Vagina (tissue), 2 donors: Measurements from ENCODE around the gene TTC39C. TPM values are rescaled to one million over a fixed set of nuclear protein-coding genes. Genes with fewer than 3 reads are reported as not detected.

Experiments used
- DNase-seq, 2 donors: peaks; one replicate each; pipeline ENCODE4 v3.0.0-alpha.2; 2017; ENCODE audit errors: extremely low spot score in 2 of 2
- H3K27ac ChIP-seq: fragments of 200-600 bp; sonication (generic); one replicate; pipeline ENCODE4 v1.5.1; 2019
- H3K27me3 ChIP-seq: fragments of 200-600 bp; sonication (generic); one replicate; pipeline ENCODE4 v1.5.1; 2019
- H3K36me3 ChIP-seq, 2 donors: fragments of 200-600 bp; sonication (generic); one replicate each; pipeline ENCODE4 v1.5.1; 2017 to 2019
- H3K4me1 ChIP-seq: fragments of 200-600 bp; sonication (generic); one replicate; pipeline ENCODE4 v1.5.1; 2019
- H3K4me3 ChIP-seq, 2 donors: fragments of 200-600 bp; sonication (generic); 1 replicate in 1 of 2; 2 replicates in 1 of 2; pipeline ENCODE4 v1.5.1; 2016 to 2019
- H3K9me3 ChIP-seq: fragments of 200-600 bp; sonication (generic); one replicate; pipeline ENCODE4 v1.5.1; 2019
- POLR2A ChIP-seq, 2 donors: fragments of 450-650 bp; IDR thresholded peaks; one replicate each; pipeline ENCODE4 v1.6.1; 2017; ENCODE audit warnings: antibody characterized with exemption in 2 of 2, mild to moderate bottlenecking in 2 of 2, moderate library complexity in 2 of 2
- POLR2AphosphoS5 ChIP-seq, 2 donors: sonication (generic); formaldehyde crosslinking; IDR thresholded peaks; one replicate each; pipeline ENCODE4 v1.9.0; 2017; ENCODE audit warnings: antibody characterized with exemption in 2 of 2, mild to moderate bottlenecking in 2 of 2, low read depth in 1 of 2; ENCODE audit not compliant: insufficient read depth in 1 of 2
- intact Hi-C: fragments of 100-400 bp; cut with DNase I; formaldehyde crosslinking; loops from one replicate; pipeline ENCODE4 v1.15.1; 2023
- total RNA-seq: library from RNA; depleted of rRNA; stranded (reverse); fragments of >200 nt; gene quantifications from one replicate; pipeline ENCODE4 v1.2.3, GENCODE V29; 2016
- TF ChIP-seq, protein P1 (sequence below), 3 experiments: fragments of 450-650 bp in 2 of 3; fragments of 200-600 bp in 1 of 3; sonication (generic) in 1 of 3; IDR thresholded peaks; one replicate each; pipeline ENCODE4 v1.5.1; 2017 to 2019; ENCODE audit warnings: antibody characterized with exemption in 3 of 3, mild to moderate bottlenecking in 2 of 3, moderate library complexity in 2 of 3

The TTC39C gene
- total RNA-seq, 1 donor from 2014 or later: 42.5 TPM

DNA sequence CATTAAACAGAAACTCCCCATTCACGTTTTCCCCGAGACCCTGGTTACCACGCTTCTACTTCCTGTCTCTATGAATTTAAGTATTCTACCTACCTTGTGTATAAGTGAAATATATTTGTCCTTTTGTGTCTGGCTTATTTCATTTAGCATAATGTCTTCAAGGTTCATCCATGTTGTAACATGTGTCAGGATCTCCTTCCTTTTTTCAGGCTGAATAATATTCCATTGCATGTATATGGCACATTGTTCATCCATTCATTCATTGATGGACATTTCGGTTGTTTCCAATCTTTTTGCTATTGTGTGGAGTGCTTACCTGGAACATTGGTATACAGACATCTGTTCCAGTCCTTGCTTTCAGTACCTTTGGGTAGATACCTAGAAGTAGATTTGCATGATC is 106.1 kb downstream of the TTC39C start:
- Histone ChIP-seq H3K4me1 (no peaks in the 10 kb centered on the region), H3K27ac (no peak overlapping the region), H3K36me3 (peaks cover 0 to 1% of the 10 kb centered on the region in 2 donors), H3K9me3 (no peaks in the 10 kb centered on the region), H3K27me3 (no peaks in the 10 kb centered on the region), H3K4me3 (no peak overlapping the region)
- DNase-seq: no peak
- intact Hi-C loops: loop anchor here (10.0 kb wide), 1 partner anchor 186 kb away; no protein-coding TSS in a partner anchor
- TF ChIP-seq POLR2A (IDR thresholded peaks at IDR 0.05) (no peak), POLR2AphosphoS5 (IDR thresholded peaks at IDR 0.05; ENCODE audit: insufficient read depth in 1 of 2, low read depth in 1 of 2) (no peak)
- TF ChIP-seq, protein P1, sequence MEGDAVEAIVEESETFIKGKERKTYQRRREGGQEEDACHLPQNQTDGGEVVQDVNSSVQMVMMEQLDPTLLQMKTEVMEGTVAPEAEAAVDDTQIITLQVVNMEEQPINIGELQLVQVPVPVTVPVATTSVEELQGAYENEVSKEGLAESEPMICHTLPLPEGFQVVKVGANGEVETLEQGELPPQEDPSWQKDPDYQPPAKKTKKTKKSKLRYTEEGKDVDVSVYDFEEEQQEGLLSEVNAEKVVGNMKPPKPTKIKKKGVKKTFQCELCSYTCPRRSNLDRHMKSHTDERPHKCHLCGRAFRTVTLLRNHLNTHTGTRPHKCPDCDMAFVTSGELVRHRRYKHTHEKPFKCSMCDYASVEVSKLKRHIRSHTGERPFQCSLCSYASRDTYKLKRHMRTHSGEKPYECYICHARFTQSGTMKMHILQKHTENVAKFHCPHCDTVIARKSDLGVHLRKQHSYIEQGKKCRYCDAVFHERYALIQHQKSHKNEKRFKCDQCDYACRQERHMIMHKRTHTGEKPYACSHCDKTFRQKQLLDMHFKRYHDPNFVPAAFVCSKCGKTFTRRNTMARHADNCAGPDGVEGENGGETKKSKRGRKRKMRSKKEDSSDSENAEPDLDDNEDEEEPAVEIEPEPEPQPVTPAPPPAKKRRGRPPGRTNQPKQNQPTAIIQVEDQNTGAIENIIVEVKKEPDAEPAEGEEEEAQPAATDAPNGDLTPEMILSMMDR (IDR thresholded peaks at IDR 0.05): no peak

DNA sequence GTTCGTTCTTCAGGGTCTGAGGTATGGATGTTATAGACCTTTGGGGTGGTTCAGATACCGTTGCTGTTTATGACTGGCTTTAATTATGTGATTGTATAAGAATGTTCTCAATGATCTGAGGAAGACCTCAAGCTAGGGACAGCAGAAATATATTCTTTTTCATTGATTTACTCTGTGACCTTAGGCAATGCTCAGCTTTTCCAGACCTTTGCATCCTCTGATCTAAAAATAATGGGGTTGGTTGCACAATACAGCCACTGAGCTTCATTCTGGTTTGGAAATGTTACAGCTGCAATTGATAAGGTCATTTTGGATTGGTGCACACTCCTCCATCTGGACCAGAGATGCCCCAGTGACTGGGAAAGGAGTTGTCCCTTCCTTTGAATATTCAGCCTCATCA is 107.1 kb downstream of the TTC39C start:
- Histone ChIP-seq H3K27ac (no peak overlapping the region), H3K9me3 (no peaks in the 10 kb centered on the region), H3K36me3 (peaks cover 0 to 8% of the 10 kb centered on the region in 2 donors), H3K4me1 (no peaks in the 10 kb centered on the region), H3K4me3 (no peak overlapping the region), H3K27me3 (no peaks in the 10 kb centered on the region)
- no peak for DNase-seq
- TF ChIP-seq, protein P1 (IDR thresholded peaks at IDR 0.05): no peak
- TF ChIP-seq POLR2AphosphoS5 (IDR thresholded peaks at IDR 0.05; ENCODE audit: insufficient read depth in 1 of 2, low read depth in 1 of 2) (no peak), POLR2A (IDR thresholded peaks at IDR 0.05) (no peak)
- intact Hi-C loops: loop anchor here (10.0 kb wide), 1 partner anchor 187 kb away; no protein-coding TSS in a partner anchor

DNA sequence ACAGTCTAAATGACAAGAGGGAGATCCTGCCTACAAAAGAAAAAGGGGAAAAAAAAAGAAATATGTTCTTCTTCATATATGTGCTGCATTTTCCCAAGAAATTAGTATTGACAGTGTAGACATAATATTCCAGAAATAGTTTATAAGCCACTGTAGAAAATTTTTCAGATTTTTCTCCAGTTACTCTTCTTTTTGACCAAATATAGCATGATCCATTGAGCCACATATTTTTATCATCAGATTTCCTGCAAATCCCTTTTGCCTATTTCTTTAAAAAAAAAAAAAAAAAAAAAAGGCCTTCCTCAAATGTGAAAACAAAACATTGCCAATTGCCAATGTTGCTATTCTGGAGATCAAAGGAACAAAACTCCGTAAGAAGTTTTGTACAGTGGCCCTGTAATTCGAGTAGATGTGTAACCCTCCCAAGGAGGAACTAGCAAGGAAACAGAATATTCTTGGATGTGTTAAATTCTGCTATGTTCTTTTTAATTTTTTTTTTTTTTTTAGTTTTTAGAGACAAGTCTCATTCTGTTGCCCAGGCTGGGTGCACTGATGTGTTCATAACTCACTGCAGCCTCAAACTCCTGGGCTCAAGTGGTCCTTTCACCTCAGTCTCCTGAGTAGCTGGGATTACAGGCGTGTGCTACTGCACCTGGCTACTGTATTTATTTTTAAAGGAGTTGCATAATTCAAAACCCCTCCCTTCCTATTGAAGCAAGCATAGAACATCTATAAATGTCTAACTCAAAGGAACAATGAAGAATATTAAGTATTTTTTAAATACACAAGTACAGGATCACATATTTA is 111.8 kb downstream of the TTC39C start:
- TF ChIP-seq, protein P1 (IDR thresholded peaks at IDR 0.05): no peak
- TF ChIP-seq POLR2A (IDR thresholded peaks at IDR 0.05) (no peak), POLR2AphosphoS5 (IDR thresholded peaks at IDR 0.05; ENCODE audit: insufficient read depth in 1 of 2, low read depth in 1 of 2) (no peak)
- no peaks in the 10 kb centered on the region for H3K27me3 ChIP-seq
- intact Hi-C loops: loop anchor here (10.0 kb wide), 1 partner anchor 192 kb away; no protein-coding TSS in a partner anchor
- DNase-seq: no peak
- H3K27ac ChIP-seq: no peak overlapping the region
- peaks cover 0 to 25% of the 10 kb centered on the region in 2 donors for H3K36me3 ChIP-seq
- H3K4me1 ChIP-seq: no peaks in the 10 kb centered on the region
- no peaks in the 10 kb centered on the region for H3K9me3 ChIP-seq
- no peak overlapping the region for H3K4me3 ChIP-seq

DNA sequence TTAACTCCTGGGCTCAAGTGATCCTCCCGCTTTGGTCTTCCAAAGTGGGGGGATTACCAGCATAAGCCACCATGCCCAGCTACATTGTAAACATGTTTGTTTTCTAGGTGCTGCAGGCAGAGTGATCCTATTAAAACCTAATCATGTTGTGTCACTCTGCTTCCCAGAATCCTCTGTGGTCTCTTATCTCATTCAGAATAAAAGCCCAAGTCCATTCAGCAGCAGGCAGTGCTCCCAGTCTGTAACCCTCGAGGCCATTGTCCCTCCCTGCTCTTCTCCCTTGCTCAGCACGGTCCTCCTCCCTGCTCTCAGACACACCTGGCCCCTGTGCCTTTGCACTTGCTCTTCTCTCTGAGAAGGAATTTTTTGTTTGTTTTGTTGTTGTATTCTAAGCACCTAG is 113.2 kb downstream of the TTC39C start:
- H3K27ac ChIP-seq: no peak overlapping the region
- peaks cover 0 to 25% of the 10 kb centered on the region in 2 donors for H3K36me3 ChIP-seq
- no peaks in the 10 kb centered on the region for H3K4me1 ChIP-seq
- no peak for DNase-seq
- H3K9me3 ChIP-seq: no peaks in the 10 kb centered on the region
- TF ChIP-seq, protein P1 (IDR thresholded peaks at IDR 0.05): no peak
- TF ChIP-seq POLR2AphosphoS5 (IDR thresholded peaks at IDR 0.05; ENCODE audit: insufficient read depth in 1 of 2, low read depth in 1 of 2): no peak
- TF ChIP-seq POLR2A (IDR thresholded peaks at IDR 0.05): no peak
- intact Hi-C loops: loop anchor here (10.0 kb wide), 1 partner anchor 193 kb away; no protein-coding TSS in a partner anchor
- H3K4me3 ChIP-seq: no peak overlapping the region
- no peaks in the 10 kb centered on the region for H3K27me3 ChIP-seq

DNA sequence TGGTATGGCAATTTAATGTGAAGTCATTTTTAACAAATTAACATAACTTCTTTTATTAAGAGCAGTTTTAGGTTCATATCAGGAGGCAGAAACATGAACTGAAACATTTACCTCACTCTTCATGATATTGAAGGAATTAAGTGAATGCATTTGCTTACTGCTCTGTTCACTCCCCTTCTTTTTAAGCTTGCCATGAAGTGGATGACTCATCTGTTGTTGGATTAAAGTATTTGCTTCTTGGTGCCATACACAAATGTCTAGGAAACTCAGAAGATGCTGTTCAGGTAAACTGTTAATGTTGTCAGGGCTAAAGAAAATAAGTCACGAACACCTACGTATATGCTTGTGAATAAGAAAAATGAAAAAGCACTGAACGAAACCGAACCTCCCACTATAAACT is 114.1 kb downstream of the TTC39C start:
- no peak for TF ChIP-seq POLR2AphosphoS5 (IDR thresholded peaks at IDR 0.05; ENCODE audit: insufficient read depth in 1 of 2, low read depth in 1 of 2)
- no peak for TF ChIP-seq POLR2A (IDR thresholded peaks at IDR 0.05)
- TF ChIP-seq, protein P1 (IDR thresholded peaks at IDR 0.05): no peak
- Histone ChIP-seq H3K9me3 (no peaks in the 10 kb centered on the region), H3K36me3 (peaks cover 0 to 25% of the 10 kb centered on the region in 2 donors), H3K27me3 (no peaks in the 10 kb centered on the region), H3K27ac (no peak overlapping the region), H3K4me1 (no peaks in the 10 kb centered on the region), H3K4me3 (no peak overlapping the region)
- intact Hi-C loops: loop anchor here (10.0 kb wide), 1 partner anchor 194 kb away; no protein-coding TSS in a partner anchor
- DNase-seq: no peak
